ENCODE results near the gene DROSHA. TPM values are rescaled to one million over a fixed set of nuclear protein-coding genes. Genes with fewer than 3 reads are reported as not detected.

Gene DROSHA
- polyA plus RNA-seq, 4 donors = 24.0 to 51.6 (median 31.3) TPM

DNA sequence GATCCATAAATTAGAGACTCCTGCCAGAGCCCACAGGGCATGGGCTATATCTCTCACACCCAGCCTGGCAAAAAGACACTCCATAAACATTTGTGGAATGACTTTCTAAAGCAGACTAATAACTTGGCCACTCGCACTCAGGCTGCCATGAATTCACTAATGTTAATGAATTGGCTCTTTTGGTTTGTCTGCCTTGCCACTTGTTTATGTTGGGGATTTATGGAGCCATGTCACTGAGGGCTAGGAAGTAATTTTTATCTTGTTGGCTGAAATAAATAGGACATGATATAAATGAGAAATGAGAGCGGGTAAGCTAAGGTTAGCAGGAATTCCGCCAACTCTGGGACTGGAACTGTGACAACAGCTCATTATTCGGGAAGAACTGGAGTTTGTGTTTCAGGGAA lies 55.2 kb downstream of the DROSHA start:
- Histone ChIP-seq H3K9me3 (ENCODE audit: control insufficient read depth in 2 of 2, insufficient read depth in 1 of 2, low read depth in 1 of 2, low read length in 1 of 2) (no peaks in the 10 kb centered on the region), H3K4me1 (ENCODE audit: control insufficient read depth in 3 of 3, insufficient read depth in 2 of 3, low read depth in 1 of 3, low read length in 2 of 3) (no peaks in the 10 kb centered on the region), H3K36me3 (ENCODE audit: control insufficient read depth in 3 of 3, insufficient read depth in 2 of 3, low read depth in 1 of 3, low read length in 3 of 3) (peaks cover 0 to 19% (median 5%) of the 10 kb centered on the region in 3 donors), H3K27ac (ENCODE audit: low read depth in 1 of 3, low read length in 2 of 3) (no peak overlapping the region), H3K4me3 (ENCODE audit: low read depth in 1 of 3, low read length in 3 of 3) (no peak overlapping the region), H3K27me3 (ENCODE audit: control insufficient read depth in 3 of 3, insufficient read depth in 3 of 3, low read length in 3 of 3) (no peaks in the 10 kb centered on the region)
- DNase-seq (no peak), FAIRE-seq (no peak)
- 74 to 93% (median 88%) methylated on average over 4 of the region's 4 CpGs for WGBS, 3 donors

DNA sequence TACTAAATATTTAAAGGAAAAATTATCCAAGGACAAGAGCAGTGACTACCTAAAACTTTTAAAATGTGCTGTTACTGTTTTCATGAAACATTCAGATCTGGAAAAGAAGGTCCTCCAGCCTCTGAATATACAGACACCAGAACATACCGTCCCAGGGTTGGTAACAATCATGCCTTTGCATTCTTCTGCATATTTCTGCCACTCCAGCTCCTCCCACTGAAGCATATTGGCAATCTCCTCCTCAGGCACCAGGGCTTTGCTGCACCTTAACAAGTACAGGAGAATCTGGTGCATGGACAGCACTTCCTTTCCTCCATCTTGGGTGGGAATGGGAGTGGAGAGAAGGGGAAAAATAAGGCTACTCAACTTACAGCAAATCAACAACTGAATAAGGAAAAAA lies 60.0 kb downstream of the DROSHA start:
- no peaks in the 10 kb centered on the region for H3K9me3 ChIP-seq (ENCODE audit: control insufficient read depth in 2 of 2, insufficient read depth in 1 of 2, low read depth in 1 of 2, low read length in 1 of 2)
- H3K36me3 ChIP-seq (ENCODE audit: control insufficient read depth in 3 of 3, insufficient read depth in 2 of 3, low read depth in 1 of 3, low read length in 3 of 3) = peaks cover 5 to 12% (median 6%) of the 10 kb centered on the region in 3 donors
- no peaks in the 10 kb centered on the region for H3K4me1 ChIP-seq (ENCODE audit: control insufficient read depth in 3 of 3, insufficient read depth in 2 of 3, low read depth in 1 of 3, low read length in 2 of 3)
- DNase-seq (no peak), FAIRE-seq (no peak)
- no peak overlapping the region for H3K4me3 ChIP-seq (ENCODE audit: low read depth in 1 of 3, low read length in 3 of 3)
- 95 to 97% (median 97%) methylated on average over 1 of the region's 1 CpG for WGBS, 3 donors
- H3K27me3 ChIP-seq (ENCODE audit: control insufficient read depth in 3 of 3, insufficient read depth in 3 of 3, low read length in 3 of 3) = no peaks in the 10 kb centered on the region
- no peak overlapping the region for H3K27ac ChIP-seq (ENCODE audit: low read depth in 1 of 3, low read length in 2 of 3)

DNA sequence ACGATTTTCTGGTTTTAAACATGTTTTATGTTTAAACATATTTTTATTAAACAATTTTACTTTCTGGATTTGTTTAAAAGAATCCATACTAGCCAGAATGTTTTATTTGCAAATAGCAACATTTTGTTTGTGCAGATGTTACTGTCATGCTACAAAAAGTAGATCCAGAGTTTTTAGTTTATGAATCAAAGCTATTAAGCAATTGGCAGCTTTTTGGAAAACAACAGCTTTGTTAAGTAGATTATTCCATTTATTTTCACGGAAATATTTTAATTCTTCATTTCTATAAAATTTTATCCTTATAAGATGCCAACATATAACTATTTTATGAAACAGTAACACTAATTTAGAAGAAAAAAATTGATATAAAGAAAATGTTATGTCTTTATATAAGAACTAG lies 60.9 kb downstream of the DROSHA start:
- Histone ChIP-seq H3K36me3 (ENCODE audit: control insufficient read depth in 3 of 3, insufficient read depth in 2 of 3, low read depth in 1 of 3, low read length in 3 of 3) (peaks cover 2 to 12% (median 6%) of the 10 kb centered on the region in 3 donors), H3K4me3 (ENCODE audit: low read depth in 1 of 3, low read length in 3 of 3) (no peak overlapping the region), H3K27ac (ENCODE audit: low read depth in 1 of 3, low read length in 2 of 3) (no peak overlapping the region), H3K4me1 (ENCODE audit: control insufficient read depth in 3 of 3, insufficient read depth in 2 of 3, low read depth in 1 of 3, low read length in 2 of 3) (no peaks in the 10 kb centered on the region), H3K9me3 (ENCODE audit: control insufficient read depth in 2 of 2, insufficient read depth in 1 of 2, low read depth in 1 of 2, low read length in 1 of 2) (no peaks in the 10 kb centered on the region), H3K27me3 (ENCODE audit: control insufficient read depth in 3 of 3, insufficient read depth in 3 of 3, low read length in 3 of 3) (no peaks in the 10 kb centered on the region)
- DNase-seq (no peak), FAIRE-seq (no peak)
- 77 to 93% (median 85%) methylated on average over 2 of the region's 2 CpGs for WGBS, 3 donors

DNA sequence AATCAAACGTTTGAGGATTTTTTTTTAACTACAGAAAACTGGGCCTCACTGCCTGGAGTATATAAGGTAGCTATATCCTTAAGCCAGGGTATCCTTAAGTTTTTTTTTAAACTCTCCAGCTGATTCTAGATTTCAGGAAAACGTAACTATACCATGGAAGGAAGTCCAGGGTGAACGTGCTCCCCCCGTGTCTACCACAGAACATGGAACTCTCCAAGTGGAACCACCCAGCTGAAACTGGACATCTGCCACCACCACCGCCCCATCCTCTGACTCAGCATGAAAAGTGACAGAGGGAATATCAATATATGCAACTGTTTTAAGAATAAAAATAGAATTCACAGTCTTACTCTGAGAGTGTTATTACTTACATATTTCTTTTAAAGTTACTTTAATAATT lies 61.3 kb downstream of the DROSHA start:
- no peak for FAIRE-seq

DNA sequence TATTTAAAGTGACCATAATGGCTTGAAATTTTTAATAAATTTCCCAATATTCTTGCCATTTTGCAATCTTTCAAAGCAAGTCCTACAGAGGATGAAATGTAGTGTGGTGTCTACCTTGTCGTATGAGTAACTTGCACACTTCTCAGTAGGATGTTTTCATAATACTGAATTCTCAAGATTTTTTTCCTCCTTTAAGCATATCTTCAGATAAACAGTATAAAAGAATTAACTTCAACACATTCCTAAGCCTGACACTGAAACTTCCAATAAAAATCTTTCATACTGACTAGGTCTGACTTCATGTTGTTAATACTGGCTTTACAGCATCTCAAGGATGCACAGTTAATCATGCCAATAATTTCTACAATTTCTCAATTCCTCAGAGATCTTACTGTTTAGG lies 62.0 kb downstream of the DROSHA start:
- no peak overlapping the region for H3K27ac ChIP-seq (ENCODE audit: low read depth in 1 of 3, low read length in 2 of 3)
- H3K4me3 ChIP-seq (ENCODE audit: low read depth in 1 of 3, low read length in 3 of 3) = no peak overlapping the region
- 93 to 98% (median 94%) methylated on average over 1 of the region's 1 CpG for WGBS, 3 donors
- no peak for DNase-seq
- peaks cover 6 to 12% (median 6%) of the 10 kb centered on the region in 3 donors for H3K36me3 ChIP-seq (ENCODE audit: control insufficient read depth in 3 of 3, insufficient read depth in 2 of 3, low read depth in 1 of 3, low read length in 3 of 3)
- no peak for FAIRE-seq
- no peaks in the 10 kb centered on the region for H3K9me3 ChIP-seq (ENCODE audit: control insufficient read depth in 2 of 2, insufficient read depth in 1 of 2, low read depth in 1 of 2, low read length in 1 of 2)
- no peaks in the 10 kb centered on the region for H3K27me3 ChIP-seq (ENCODE audit: control insufficient read depth in 3 of 3, insufficient read depth in 3 of 3, low read length in 3 of 3)
- H3K4me1 ChIP-seq (ENCODE audit: control insufficient read depth in 3 of 3, insufficient read depth in 2 of 3, low read depth in 1 of 3, low read length in 2 of 3) = no peaks in the 10 kb centered on the region

More for the DNA sequence above, 61.3 kb downstream of the DROSHA start:
- 47 to 79% (median 78%) methylated on average over 5 of the region's 5 CpGs for WGBS, 3 donors
- Histone ChIP-seq H3K4me1 (ENCODE audit: control insufficient read depth in 3 of 3, insufficient read depth in 2 of 3, low read depth in 1 of 3, low read length in 2 of 3) (no peaks in the 10 kb centered on the region), H3K27me3 (ENCODE audit: control insufficient read depth in 3 of 3, insufficient read depth in 3 of 3, low read length in 3 of 3) (no peaks in the 10 kb centered on the region), H3K4me3 (ENCODE audit: low read depth in 1 of 3, low read length in 3 of 3) (no peak overlapping the region), H3K36me3 (ENCODE audit: control insufficient read depth in 3 of 3, insufficient read depth in 2 of 3, low read depth in 1 of 3, low read length in 3 of 3) (peaks cover 4 to 12% (median 6%) of the 10 kb centered on the region in 3 donors), H3K9me3 (ENCODE audit: control insufficient read depth in 2 of 2, insufficient read depth in 1 of 2, low read depth in 1 of 2, low read length in 1 of 2) (no peaks in the 10 kb centered on the region), H3K27ac (ENCODE audit: low read depth in 1 of 3, low read length in 2 of 3) (no peak overlapping the region)
- no peak for DNase-seq

DNA sequence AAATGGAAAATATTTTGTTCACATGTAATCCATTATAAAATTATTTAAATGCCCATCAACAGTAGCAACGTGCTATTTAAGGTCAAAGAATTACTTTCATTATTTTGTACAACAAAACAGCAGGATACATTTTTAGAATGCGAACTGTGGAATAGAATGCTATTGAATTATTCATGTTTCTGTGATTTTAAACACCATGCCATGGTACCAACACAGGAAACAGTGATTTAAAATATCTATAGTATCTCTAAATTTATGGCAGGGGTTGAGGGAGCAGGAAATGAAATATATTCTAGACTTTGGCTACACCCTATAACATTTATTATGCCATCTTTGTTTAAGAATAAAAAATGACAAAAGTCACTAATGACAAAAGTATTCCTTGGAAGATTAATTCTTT lies 62.4 kb downstream of the DROSHA start:
- H3K4me3 ChIP-seq (ENCODE audit: low read depth in 1 of 3, low read length in 3 of 3) = no peak overlapping the region
- no peak for DNase-seq
- H3K9me3 ChIP-seq (ENCODE audit: control insufficient read depth in 2 of 2, insufficient read depth in 1 of 2, low read depth in 1 of 2, low read length in 1 of 2) = no peaks in the 10 kb centered on the region
- no peak overlapping the region for H3K27ac ChIP-seq (ENCODE audit: low read depth in 1 of 3, low read length in 2 of 3)
- 94 to 100% (median 95%) methylated on average over 2 of the region's 2 CpGs for WGBS, 3 donors
- peaks cover 6 to 10% (median 6%) of the 10 kb centered on the region in 3 donors for H3K36me3 ChIP-seq (ENCODE audit: control insufficient read depth in 3 of 3, insufficient read depth in 2 of 3, low read depth in 1 of 3, low read length in 3 of 3)
- FAIRE-seq = no peak
- no peaks in the 10 kb centered on the region for H3K4me1 ChIP-seq (ENCODE audit: control insufficient read depth in 3 of 3, insufficient read depth in 2 of 3, low read depth in 1 of 3, low read length in 2 of 3)
- H3K27me3 ChIP-seq (ENCODE audit: control insufficient read depth in 3 of 3, insufficient read depth in 3 of 3, low read length in 3 of 3) = no peaks in the 10 kb centered on the region

DNA sequence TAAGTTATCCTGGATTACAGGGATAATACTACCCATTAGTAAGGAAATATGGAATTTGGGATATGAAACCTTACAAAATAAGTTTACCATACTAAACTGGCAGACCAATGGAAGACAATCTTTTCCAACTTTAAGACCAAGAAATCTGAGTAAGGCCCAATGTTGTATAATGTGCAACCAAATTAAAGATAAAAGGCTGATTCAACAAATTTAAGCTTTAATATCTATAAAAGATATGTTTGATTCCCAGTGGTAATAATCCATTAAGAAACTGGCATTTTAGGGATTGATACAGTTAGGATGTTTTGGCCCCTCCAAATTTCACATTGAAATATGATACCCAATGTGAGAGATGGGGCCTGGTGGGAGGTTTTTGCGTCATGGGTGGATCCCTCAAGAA lies 66.6 kb downstream of the DROSHA start:
- peaks cover 4 to 17% (median 13%) of the 10 kb centered on the region in 3 donors for H3K36me3 ChIP-seq (ENCODE audit: control insufficient read depth in 3 of 3, insufficient read depth in 2 of 3, low read depth in 1 of 3, low read length in 3 of 3)

DNA sequence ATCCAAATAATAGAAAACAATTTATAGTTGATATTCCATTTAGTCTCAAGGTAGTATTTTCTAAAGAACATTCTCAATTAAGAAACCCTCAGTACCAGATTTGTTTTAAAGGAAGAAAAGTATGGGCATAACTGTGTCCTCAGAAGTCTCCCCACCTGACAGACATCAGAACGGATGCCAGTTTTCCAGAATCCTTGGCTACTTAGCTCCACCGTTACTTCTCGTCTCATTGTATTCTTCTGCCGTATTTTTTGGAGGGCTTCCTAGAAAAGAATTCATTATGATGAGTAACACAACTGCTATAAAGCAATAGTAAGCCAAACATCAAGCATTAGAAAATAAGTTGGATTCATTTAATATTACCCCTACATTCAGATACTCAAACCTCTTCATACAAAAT lies 67.8 kb downstream of the DROSHA start:
- no peaks in the 10 kb centered on the region for H3K9me3 ChIP-seq (ENCODE audit: control insufficient read depth in 2 of 2, insufficient read depth in 1 of 2, low read depth in 1 of 2, low read length in 1 of 2)
- peaks cover 6 to 15% (median 13%) of the 10 kb centered on the region in 3 donors for H3K36me3 ChIP-seq (ENCODE audit: control insufficient read depth in 3 of 3, insufficient read depth in 2 of 3, low read depth in 1 of 3, low read length in 3 of 3)
- DNase-seq (no peak), FAIRE-seq (no peak)
- no peaks in the 10 kb centered on the region for H3K27me3 ChIP-seq (ENCODE audit: control insufficient read depth in 3 of 3, insufficient read depth in 3 of 3, low read length in 3 of 3)
- H3K4me3 ChIP-seq (ENCODE audit: low read depth in 1 of 3, low read length in 3 of 3) = no peak overlapping the region
- no peak overlapping the region for H3K27ac ChIP-seq (ENCODE audit: low read depth in 1 of 3, low read length in 2 of 3)
- no peaks in the 10 kb centered on the region for H3K4me1 ChIP-seq (ENCODE audit: control insufficient read depth in 3 of 3, insufficient read depth in 2 of 3, low read depth in 1 of 3, low read length in 2 of 3)
- 88 to 99% (median 94%) methylated on average over 4 of the region's 4 CpGs for WGBS, 3 donors

More for the DNA sequence above, 66.6 kb downstream of the DROSHA start:
- Histone ChIP-seq H3K9me3 (ENCODE audit: control insufficient read depth in 2 of 2, insufficient read depth in 1 of 2, low read depth in 1 of 2, low read length in 1 of 2) (no peaks in the 10 kb centered on the region), H3K27ac (ENCODE audit: low read depth in 1 of 3, low read length in 2 of 3) (no peak overlapping the region), H3K4me1 (ENCODE audit: control insufficient read depth in 3 of 3, insufficient read depth in 2 of 3, low read depth in 1 of 3, low read length in 2 of 3) (no peaks in the 10 kb centered on the region), H3K27me3 (ENCODE audit: control insufficient read depth in 3 of 3, insufficient read depth in 3 of 3, low read length in 3 of 3) (no peaks in the 10 kb centered on the region), H3K4me3 (ENCODE audit: low read depth in 1 of 3, low read length in 3 of 3) (no peak overlapping the region)
- 57 to 93% (median 69%) methylated on average over 1 of the region's 1 CpG for WGBS, 3 donors
- FAIRE-seq (no peak), DNase-seq (no peak)

DNA sequence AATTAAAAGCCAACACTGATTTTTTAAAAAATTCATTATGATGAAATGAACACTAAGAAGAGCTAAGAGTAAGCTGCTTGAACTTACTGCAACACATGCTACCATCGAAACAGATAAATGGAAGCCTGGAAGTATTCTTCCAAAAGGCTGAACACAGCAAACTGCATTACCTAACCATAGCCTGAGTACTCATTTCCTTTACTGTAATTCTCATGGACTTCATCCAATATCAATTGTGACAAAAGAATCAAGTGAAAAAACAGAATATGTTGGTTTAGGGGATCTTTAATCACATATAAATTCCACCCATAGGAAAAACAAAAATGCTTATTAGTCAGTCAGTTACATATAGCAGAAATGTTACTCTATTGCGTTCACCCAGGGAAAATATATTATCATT lies 68.5 kb downstream of the DROSHA start:
- FAIRE-seq (no peak), DNase-seq (no peak)
- no peaks in the 10 kb centered on the region for H3K4me1 ChIP-seq (ENCODE audit: control insufficient read depth in 3 of 3, insufficient read depth in 2 of 3, low read depth in 1 of 3, low read length in 2 of 3)
- H3K27ac ChIP-seq (ENCODE audit: low read depth in 1 of 3, low read length in 2 of 3) = no peak overlapping the region
- H3K9me3 ChIP-seq (ENCODE audit: control insufficient read depth in 2 of 2, insufficient read depth in 1 of 2, low read depth in 1 of 2, low read length in 1 of 2) = no peaks in the 10 kb centered on the region
- H3K4me3 ChIP-seq (ENCODE audit: low read depth in 1 of 3, low read length in 3 of 3) = no peak overlapping the region
- no peaks in the 10 kb centered on the region for H3K27me3 ChIP-seq (ENCODE audit: control insufficient read depth in 3 of 3, insufficient read depth in 3 of 3, low read length in 3 of 3)
- WGBS, 3 donors = 94 to 97% (median 95%) methylated on average over 2 of the region's 2 CpGs
- peaks cover 7 to 16% (median 13%) of the 10 kb centered on the region in 3 donors for H3K36me3 ChIP-seq (ENCODE audit: control insufficient read depth in 3 of 3, insufficient read depth in 2 of 3, low read depth in 1 of 3, low read length in 3 of 3)
